HCT116 (cell line): ENCODE data around the gene HDAC1.

Experiments
- ATF3 ChIP-seq: IDR thresholded peaks from 2 replicates; pipeline ENCODE4 v1.6.1; 2012
- CTCF ChIP-seq, 3 experiments: fragments of 200-600 bp in 1 of 3; sonication (generic) in 1 of 3; IDR thresholded peaks in 2 of 3; conservative IDR thresholded peaks in 1 of 3; 2 replicates each; pipeline ENCODE4 v1.5.1; 2012 to 2017; ENCODE audit warnings: low read depth in 2 of 3, low read length in 2 of 3, antibody characterized with exemption in 1 of 3, borderline replicate concordance in 1 of 3, control low read depth in 1 of 3, mild to moderate bottlenecking in 1 of 3, mixed read lengths in 1 of 3, mixed run types in 1 of 3, moderate library complexity in 1 of 3; ENCODE audit not compliant: insufficient read depth in 1 of 3
- EZH2phosphoT487 ChIP-seq: fragments of 200-600 bp; IDR thresholded peaks from 2 replicates; pipeline ENCODE4 v1.6.1; 2018; ENCODE audit warnings: antibody characterized with exemption, borderline replicate concordance
- POLR2A ChIP-seq: IDR thresholded peaks from 2 replicates; pipeline ENCODE4 v1.7.0; 2011; ENCODE audit warnings: borderline replicate concordance; ENCODE audit not compliant: insufficient read depth, insufficient read length; ENCODE audit errors: extremely low read depth
- REST ChIP-seq: IDR thresholded peaks from 2 replicates; pipeline ENCODE4 v1.6.1; 2012; ENCODE audit warnings: low read depth
- ZBTB33 ChIP-seq: IDR thresholded peaks from 2 replicates; pipeline ENCODE4 v1.6.1; 2011; ENCODE audit warnings: mild to moderate bottlenecking, low read length, moderate library complexity; ENCODE audit not compliant: insufficient replicate concordance; ENCODE audit errors: extremely low read depth

- TF ChIP-seq REST (no peak), ATF3 (no peak), CTCF (IDR thresholded peaks at IDR 0.05 in 2 of 3, conservative IDR thresholded peaks at IDR 0.05 in 1 of 3; ENCODE audit: borderline replicate concordance in 1 of 3, insufficient read depth in 1 of 3, low read depth in 2 of 3, low read length in 2 of 3) (no peak), POLR2A (no peak), EZH2phosphoT487 (no peak), ZBTB33 (no peak)
These were observed 19.1 kb upstream of the HDAC1 start for GRCh38 chr1:32272557-32273390.
